NCI-H2196 treated with DMSO at 0.1 percent for 48 hours (cell line): ENCODE measurements around the gene MYCBP.
"Not testable (repeated sequence)": the region's sequence is repeated elsewhere in the genome, so short reads cannot be mapped to it uniquely, and the experiment has no call there.

ENCODE experiments used
- DNase-seq: peaks from one replicate; lab custom pipeline; 2025; ENCODE audit not compliant: unreplicated experiment; lab: John Stamatoyannopoulos, UW

The MYCBP gene

DNA sequence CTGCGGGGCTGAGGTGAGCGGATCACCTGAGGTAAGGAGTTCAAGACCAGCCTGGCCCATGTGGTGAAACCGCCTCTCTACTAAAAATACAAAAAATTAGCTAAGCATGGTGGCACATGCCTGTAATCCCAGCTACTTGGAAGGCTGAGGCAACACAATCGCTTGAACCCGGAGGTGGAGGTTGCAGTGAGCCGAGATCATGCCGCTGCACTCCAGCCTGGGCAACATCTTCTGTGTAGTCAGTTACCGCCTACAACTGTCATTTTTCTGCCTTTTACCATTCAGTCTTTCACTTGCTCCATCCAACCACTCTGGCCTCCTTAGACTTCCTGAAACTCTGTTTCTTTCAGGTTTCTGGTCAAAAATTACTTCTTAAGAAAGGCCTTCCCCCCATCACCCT, 2.2 kb downstream of the MYCBP start:
- DNase-seq, result no peak

DNA sequence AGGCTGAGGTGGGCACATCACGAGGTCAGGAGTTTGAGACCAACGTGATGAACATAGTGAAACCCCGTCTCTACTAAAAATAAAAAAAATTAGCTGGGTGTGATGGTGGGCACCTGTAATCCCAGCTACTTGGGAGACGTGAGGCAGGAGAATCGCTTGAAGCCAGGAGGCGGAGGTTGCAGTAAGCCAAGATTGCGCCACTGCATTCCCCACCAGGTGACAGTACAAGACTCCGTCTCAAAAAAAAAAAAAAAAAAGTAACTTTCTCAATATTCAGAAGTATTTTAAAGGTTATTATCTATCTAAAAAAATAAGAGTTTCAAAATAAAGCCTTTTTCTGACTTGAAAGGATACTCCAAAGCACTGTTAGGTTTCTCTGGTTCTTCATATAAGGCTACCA, 5.9 kb downstream of the MYCBP start:
- DNase-seq, result no peak

DNA sequence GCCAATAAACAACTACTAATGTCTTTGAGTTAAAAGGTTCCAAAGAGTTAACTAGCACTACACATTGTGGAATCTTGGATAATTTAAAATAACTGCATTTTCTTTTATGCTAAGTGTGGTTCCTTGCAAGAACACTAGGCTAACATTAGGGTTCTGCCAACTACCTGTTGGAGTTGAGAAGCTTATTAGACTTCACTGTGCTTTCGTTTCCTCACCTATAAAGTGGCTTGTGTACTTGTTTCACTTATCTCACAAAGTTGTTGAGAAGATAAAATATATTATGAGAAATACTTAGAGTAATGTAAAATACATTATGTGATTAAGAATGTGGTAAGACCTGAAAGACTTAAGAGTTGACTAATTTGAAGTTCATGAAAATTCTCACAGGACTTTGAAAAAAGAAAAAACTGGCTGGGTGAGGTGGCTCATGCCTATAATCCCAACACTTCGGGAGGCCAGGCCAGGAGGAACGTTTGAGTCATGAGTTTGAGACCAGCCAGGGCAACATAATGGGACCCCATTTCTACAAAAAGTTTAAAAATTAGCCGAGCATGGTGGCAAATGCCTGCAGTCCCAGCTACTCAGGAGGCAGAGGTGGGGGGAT, 7.9 kb downstream of the MYCBP start:
- DNase-seq, result no peak

DNA sequence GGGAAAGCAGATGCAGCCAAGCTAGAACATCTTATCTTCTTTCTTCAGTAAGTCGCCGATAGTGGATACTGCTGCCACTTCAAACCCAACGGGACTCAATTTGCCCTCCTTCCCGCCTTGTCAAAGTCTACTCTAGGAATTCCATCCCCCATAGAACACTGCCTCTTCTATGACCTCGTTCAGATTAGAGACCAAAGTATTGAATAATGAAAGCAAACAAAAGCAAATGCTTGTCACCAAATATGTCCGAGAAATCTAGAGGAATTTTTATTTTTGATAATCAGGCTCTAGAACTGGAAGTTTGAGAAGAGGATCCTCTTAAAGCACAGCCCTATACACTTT, 12.7 kb downstream of the MYCBP start:
- DNase-seq, result no peak

DNA sequence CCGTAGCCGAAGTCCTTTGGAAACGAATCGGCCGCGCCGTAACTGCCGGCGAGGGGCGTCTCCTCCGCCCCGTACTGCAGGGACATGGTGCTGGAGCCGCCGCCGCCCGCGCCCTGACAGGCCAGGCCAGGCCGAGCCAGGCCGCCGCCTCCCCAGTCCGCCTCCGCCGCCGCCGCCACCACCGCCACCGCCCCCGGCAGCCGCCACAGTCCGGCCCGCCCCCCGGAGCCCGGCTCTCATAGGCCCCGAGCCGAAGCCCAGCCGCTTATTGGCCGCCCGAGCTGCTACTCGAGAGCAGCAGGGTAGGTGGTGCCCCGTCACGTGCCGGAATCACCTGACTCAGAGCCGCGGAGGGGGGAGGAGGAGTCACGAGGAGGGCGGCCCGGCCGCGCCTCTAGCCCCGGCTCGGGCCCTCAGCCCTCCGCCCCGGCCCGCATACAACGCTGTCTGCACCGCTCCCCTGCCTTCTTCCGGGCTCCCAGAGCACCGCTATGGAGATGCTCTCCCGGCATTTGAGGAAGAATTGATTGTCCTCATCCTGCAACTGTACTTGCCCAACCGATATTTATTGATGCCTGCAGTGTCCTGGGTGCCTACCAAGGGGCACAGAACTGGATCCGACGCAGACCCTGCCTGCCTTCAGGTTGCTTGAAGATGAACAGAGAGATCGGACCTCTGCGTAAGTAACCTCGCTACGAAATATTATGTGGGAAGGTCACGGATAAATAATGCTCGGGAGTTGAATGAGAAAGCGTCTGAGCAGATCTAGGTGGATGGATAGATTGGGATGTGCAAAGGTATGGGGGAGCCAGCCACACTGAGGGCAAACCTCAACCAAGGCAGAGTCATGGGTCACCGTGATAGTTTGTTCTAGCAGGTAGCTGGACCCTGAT, 13.3 kb downstream of the MYCBP start, which contains the start of gene RRAGC:
Gene RRAGC (minus strand): TSS at position 212 of the 893 bp plus-strand sequence. CDS start 126 bp downstream, at position 86.
- peak; percentile 95 for DNase-seq

DNA sequence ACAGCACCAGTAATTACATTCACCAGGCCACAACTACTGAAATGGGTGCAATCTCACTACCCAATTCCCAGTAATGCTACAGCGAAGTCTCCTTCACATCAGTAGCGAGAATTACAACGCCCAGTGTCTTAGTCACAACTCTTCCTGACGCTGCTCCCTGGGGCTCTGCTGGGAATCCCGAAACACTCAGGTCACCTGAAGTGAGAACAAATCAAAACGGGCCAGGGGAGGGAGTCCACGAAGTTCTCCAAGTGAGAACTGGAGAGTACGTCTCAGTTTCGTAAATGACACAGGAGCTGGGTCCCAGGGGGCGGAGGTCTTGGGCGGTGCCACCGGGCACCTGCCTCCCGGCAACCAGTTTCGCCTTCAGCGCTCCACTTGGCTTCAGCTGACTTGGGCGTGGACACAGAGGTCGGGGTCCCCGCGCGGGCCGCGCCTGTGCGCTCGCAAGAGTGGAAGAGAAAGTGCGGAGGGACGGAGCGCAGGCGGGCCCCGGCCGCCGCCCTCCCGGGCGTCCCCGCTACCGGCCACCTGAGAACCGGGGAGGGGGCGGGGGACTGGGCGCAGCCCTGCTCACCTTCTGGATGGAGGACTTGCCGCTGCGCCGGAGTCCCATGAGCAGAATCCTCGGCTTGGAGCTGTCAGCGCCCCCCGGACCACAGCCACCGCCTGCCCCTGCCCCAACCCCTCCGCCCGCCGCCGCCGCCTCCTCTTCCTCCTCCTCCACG, 14.2 kb downstream of the MYCBP start:
- no peak for DNase-seq

DNA sequence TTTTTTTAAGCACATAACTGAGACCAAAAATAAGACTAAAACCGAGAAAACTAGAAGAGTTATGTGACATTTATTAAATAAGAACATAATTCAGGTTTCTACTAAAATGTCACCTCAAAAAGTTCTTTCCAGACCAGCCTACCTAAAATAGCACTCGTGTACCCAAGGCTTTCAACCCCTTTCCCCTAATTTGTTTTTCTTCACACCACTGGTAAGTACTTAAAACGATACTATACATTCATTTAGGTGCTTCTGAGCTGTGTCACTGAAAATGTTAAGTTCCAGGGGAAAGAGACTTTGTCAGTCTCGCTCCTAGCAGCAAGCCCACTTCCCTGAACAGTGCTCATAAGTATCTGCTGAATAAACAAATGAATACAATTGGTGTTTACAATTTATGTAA, 20.4 kb downstream of the MYCBP start:
- no peak for DNase-seq

DNA sequence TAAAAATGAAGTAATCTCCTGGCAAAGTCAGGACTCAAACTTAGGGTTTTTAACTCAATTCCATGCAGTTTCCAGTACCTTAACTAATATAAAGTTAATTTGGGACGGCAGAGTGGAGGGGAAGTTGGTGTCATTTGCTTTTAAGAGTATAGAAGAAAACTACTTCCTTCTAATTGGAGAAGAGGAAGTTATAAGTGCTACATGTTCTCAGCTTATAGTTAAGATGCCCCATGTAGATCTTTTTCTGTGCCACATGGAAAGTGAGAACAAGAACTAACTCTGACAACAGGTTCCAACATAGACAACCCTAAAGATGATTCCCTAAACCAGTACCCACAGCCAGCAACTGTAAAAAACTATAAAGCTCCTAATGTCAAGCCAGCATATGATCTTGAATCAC, 25.1 kb downstream of the MYCBP start:
- no peak for DNase-seq

DNA sequence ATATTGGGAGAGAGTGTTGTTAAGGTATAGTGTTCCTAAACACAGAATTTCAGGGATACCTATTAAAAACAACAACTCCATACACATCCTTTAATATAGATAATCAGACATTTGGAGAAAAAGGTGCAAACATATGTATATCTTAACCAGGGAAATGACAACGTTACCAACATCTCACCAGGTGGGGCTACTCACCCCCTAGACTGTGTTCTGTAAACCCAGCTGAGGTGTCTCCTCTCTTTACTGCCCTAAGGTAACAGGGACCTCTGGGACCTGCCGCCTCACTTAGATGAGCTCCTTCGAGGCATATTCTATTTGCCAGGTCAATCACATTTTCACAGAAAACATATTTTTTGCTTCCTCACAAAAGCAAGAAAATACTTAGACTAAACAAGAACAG, 26.9 kb downstream of the MYCBP start:
- no peak for DNase-seq

DNA sequence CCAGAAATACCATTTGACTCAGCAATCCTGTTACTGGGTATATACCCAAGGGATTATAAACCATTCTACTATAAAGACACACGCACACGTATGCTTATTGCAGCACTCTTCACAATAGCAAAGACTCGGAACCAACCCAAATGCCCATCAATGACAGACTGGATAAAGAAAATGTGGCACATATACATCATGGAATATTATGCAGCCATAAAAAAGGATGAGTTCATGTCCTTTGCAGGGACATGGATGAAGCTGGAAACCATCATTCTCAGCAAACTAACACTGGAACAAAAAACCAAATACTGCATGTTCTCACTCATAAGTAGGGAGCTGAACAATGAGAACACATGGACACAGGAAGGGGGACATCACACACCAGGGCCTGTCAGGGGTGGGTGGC, 28.1 kb downstream of the MYCBP start:
- DNase-seq, result not testable (repeated sequence)

DNA sequence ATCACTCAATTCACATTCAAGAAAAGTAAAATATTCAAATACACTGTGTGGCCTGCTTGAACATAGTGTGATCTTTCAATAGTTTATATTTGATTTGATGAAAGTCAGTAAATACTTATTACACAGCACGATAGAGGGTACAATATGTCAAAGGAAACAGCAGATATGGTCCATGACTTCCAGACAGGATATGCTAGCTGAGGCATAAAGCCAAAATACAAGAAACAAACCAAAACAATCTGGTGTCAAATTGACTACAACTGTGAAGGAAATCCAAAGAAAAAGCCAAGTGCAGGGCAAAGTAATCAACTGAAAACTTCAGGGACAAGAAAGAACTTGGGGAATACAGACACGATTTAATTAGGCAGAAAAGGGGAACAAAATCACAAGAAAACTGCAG, 32.9 kb downstream of the MYCBP start:
- no peak for DNase-seq

DNA sequence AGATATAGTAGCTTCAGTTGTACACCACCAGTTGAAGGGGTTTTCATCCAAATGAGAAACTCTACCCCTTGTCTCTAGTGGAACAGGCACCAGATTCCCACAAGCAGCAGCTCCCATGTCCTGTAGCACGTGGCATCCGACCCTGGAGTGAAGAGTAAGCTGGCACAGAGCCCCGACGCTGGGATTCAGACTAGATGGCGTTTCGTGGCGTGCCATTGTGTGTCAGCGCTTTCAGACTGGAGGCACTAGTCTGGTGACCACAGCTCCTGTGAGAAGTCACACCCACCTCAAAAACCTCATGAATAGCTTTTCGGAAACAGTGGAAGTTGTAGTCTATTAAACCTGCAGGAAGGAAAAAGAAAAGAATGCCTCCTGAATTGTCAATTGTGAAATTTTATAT, 33.8 kb downstream of the MYCBP start:
- DNase-seq, result no peak

DNA sequence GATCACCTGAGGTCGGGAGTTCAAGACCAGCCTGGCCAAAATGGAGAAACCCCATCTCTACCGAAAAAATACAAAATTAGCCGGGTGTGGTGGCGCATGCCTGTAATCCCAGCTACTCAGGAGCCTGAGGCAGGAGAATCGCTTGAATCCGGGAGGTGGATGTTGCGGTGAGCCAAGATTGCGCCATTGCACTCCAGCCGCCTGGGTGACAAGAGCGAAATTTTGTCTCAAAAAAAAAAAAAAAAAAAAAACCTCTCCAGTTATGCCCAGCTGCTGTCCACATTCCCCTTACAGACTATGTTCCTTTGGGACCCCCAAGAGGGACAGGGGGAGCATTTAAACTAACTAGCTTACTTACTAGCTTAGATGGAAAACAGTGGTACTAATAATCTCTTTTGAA, 36.8 kb downstream of the MYCBP start:
- not testable (repeated sequence) for DNase-seq

DNA sequence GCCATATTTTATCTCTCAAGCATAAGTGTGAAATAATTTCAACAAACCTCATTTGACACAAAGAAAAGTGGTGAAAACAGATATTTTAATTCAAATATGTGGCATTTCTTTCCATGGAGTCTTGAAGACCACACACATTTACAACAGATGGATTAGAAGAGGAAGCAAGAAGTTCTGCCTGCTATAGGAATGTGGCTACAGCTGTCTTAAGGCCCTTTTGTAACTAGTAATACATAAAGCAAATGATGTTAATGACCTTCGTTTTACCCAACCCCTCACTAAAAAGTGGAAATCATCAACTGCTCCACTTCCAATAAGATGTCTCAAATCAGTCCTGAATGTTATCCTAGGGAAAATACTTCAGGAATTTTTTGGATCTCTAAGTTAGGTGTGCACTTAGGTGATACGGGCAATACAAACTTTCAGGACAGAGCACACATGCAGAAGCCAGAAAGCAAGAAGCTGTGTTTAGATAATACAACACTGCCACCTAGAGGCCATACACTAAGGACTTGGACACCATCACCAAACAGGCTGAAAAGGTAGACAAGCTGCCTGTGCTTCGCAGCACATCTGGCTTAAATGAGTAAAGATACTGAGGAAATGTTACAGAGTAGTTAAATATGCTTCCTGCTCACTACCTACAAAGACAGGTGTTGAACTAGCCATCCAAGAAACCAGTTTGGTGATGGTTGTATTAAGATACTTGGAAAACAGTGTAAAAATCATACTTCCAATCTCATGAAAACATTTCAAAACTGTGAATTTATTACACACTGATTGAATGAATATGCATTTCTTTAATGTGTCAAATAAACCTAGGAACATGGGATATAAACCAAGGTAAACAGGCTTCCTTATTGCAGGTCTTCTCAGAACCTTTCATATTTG, 38.0 kb downstream of the MYCBP start:
- peak; percentile 49 for DNase-seq

DNA sequence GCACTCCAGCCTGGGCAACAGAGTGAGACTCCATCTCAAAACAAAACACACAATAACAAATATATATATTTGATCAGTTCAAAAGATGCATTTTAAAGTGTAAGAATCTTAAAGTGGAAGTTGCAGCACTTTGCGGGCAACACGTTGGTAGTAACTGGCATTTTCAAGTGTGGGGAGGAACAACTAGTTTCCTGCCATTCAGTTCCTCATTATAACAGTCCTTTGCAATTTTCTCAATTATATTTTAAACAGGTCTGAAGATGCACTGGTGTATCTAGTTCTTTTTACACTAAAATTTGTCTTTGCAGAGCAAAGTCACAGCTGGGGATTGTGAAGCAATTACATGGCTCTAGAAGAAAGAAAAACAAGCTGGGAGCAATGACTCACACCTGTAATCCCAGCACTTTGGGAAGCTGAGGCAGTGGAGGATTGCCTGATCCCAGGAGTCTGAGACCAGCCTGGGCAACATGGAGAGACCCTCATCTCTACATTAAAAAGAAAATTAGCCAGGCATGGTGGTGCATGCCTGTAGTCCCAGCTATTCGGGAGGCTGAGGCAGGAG, 38.8 kb downstream of the MYCBP start:
- DNase-seq, result no peak

DNA sequence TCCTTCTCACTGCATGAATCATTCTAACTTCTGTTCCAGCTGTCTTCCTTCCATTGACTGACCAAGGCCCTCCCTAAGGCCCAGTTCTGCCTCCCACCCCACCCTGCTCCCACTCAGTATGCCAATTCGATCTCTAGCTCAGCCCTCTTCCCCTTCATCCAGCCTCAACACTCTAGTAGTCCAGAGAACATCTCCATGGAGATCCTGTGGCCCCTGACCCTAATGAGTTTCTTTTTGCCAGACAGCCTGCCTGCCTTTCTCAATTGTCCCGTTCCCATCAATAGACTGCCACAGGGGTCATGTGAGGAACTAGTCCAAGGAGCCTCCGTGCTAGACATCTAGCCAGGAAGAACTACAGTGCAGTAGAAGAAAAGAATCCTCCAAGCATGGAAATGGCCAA, 40.0 kb downstream of the MYCBP start:
- DNase-seq, result no peak

DNA sequence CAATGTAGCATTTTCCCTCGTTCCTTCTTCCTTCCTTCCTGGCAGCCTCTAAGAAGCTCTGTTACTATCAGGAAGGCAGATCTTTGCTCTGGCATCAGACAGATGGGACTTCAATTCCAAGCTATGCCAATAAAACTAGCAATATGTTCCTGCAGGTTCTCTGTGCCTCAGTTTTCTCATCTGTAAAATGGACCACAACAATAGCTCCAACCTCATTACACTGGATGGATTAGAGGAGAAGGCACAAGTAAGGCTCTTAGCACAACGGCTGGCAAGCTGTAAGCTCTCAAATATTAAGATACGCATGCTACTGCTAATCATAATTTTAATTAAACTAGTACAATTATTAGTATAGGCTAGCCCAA, 40.8 kb downstream of the MYCBP start:
- DNase-seq, result no peak

DNA sequence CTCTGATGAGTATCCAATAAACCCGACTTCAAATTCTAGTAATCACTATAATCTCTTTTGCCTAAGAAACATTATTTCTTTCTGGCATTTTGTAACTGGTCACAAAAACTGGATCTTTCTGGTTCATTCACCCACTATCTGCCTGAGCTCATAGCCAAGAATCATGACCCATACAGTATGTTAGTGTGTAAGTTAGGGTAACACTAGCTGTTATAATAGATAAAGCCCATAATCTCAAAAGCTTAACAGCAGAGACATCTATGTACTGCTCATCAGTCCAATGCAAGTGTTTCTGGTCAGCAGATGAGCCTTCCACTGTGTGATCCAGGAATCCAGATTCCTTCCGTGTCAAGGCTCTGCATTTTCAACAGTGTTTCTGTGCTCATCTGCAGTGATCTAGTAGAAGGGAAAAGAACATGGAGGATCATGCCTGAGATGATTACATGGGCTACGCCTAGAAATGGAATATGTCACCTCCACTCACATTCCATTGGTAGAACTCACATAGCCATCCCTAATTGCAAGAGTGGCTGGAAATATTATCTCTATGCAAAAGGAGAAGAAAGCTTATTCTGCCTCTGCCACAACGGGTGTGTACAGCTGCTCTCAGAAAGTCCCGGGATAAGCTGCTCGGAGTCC, 41.3 kb downstream of the MYCBP start:
- DNase-seq, result no peak

DNA sequence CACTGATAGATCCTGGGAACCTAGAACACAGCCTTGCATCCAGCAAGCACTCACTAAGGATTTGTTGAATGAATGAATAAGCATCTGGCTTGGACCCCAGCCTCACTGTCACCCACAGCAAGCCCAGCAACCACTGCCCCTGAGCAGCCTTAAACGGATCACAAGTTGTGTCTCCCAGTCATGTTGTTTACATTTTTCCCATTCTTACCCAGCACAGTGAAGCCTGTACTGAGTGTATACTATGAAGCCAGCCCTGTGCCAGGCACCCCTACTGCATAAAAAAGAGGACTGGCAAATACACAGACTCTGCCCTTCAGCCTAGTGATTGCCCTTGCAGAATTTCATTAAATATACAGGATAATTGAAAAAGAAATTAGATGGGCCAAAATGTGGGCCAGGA, 43.8 kb downstream of the MYCBP start:
- DNase-seq, result no peak

DNA sequence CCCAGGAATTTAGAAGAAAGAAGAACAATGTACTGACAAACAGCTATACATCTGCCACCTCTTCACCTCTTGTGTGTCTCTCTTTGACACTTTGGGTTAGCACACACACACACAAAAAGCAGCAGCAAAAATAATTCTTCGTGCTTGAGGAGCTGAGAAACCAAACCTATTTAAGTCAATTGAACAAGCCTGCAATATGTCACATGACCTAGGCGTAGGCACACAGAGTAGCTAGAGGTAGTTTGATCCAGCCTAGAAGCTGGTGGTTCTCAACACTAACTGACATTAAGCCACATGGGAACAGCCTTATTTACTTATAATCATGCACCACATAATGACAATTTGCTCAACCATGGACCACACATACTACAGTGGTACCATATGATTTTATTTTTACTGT, 45.8 kb downstream of the MYCBP start:
- no peak for DNase-seq
